IMR-90 (cell line): ENCODE measurements around the gene HPS4. TPM values are rescaled to one million over a fixed set of nuclear protein-coding genes. Genes with fewer than 3 reads are reported as not detected.

Source experiments
- ATAC-seq: fragments of 200-7000 bp; cut with Tn5 transposase; 2 replicates; pipeline ENCODE4 v1.9.1; 2020; ENCODE audit warnings: low read depth, mild to moderate bottlenecking, moderate library complexity
- BruUV-seq: library from RNA; stranded (reverse); fragments of 400-500 nt; replicated peaks from 2 replicates; lab custom pipeline; 2021; lab: Mats Ljungman, UMichigan
- CTCF ChIA-PET: fragments of 300-600 bp; formaldehyde crosslinking; extraction: SDS; loops from one replicate; lab custom pipeline; 2021; ENCODE audit warnings: antibody characterized with exemption; lab: Yijun Ruan, JAX
- POLR2A ChIA-PET: fragments of 300-600 bp; sonication (Branson Sonifier 250); formaldehyde crosslinking; loops from one replicate; lab custom pipeline; 2022; ENCODE audit warnings: antibody characterized with exemption; ENCODE audit not compliant: unreplicated experiment; lab: Charles Lee
- DNase-seq: peaks from one replicate; pipeline ENCODE4 v3.0.0; 2013
- H2AFZ ChIP-seq: replicated peaks from 2 replicates; pipeline ENCODE3; 2013; ENCODE audit warnings: low read length, mild to moderate bottlenecking; ENCODE audit not compliant: poor library complexity
- H2AK5ac ChIP-seq: 2 replicates; pipeline ENCODE4 v1.6.1; 2013; ENCODE audit warnings: low read depth, low read length, inconsistent platforms
- H2AK9ac ChIP-seq: replicated peaks from 2 replicates; pipeline ENCODE3; 2013; ENCODE audit warnings: mild to moderate bottlenecking, low read depth, low read length, moderate library complexity; ENCODE audit not compliant: poor library complexity
- H2BK120ac ChIP-seq: 2 replicates; pipeline ENCODE4 v1.6.1; 2013; ENCODE audit warnings: low read depth, low read length, inconsistent platforms
- H2BK15ac ChIP-seq: 3 replicates; pipeline ENCODE4 v1.6.1; 2013; ENCODE audit warnings: low read depth, low read length, inconsistent platforms
- H2BK20ac ChIP-seq: 2 replicates; pipeline ENCODE4 v1.6.1; 2013; ENCODE audit warnings: low read depth, mild to moderate bottlenecking, inconsistent platforms, low read length, moderate library complexity
- H2BK5ac ChIP-seq: 2 replicates; pipeline ENCODE4 v1.6.1; 2013; ENCODE audit warnings: mild to moderate bottlenecking, low read depth, low read length, inconsistent platforms; ENCODE audit not compliant: poor library complexity, severe bottlenecking
- H3K14ac ChIP-seq: replicated peaks from 2 replicates; pipeline ENCODE4 v1.6.1; 2013; ENCODE audit warnings: low read depth, low read length, inconsistent platforms
- H3K18ac ChIP-seq: 2 replicates; pipeline ENCODE4 v1.6.1; 2013; ENCODE audit warnings: low read depth, low read length, control low read depth
- H3K23ac ChIP-seq: 2 replicates; pipeline ENCODE4 v1.6.1; 2013; ENCODE audit warnings: low read depth, low read length, inconsistent platforms
- H3K27ac ChIP-seq: 2 replicates; pipeline ENCODE4 v1.5.1; 2013; ENCODE audit warnings: mild to moderate bottlenecking, control low read depth, low read length; ENCODE audit not compliant: insufficient read depth
- H3K27me3 ChIP-seq: 2 replicates; pipeline ENCODE4 v1.6.1; 2013; ENCODE audit warnings: low read length; ENCODE audit not compliant: control insufficient read depth, insufficient read depth
- H3K36me3 ChIP-seq: 2 replicates; pipeline ENCODE4 v1.6.1; 2013; ENCODE audit warnings: low read length, mixed read lengths; ENCODE audit not compliant: control insufficient read depth, insufficient read depth
- H3K4ac ChIP-seq: 2 replicates; pipeline ENCODE4 v1.6.1; 2013; ENCODE audit warnings: low read depth, low read length, inconsistent platforms
- H3K4me1 ChIP-seq: 2 replicates; pipeline ENCODE4 v1.6.1; 2013; ENCODE audit warnings: low read length, mixed read lengths; ENCODE audit not compliant: control insufficient read depth, insufficient read depth
- H3K4me2 ChIP-seq: 2 replicates; pipeline ENCODE4 v1.6.1; 2013; ENCODE audit warnings: low read depth, mild to moderate bottlenecking, control low read depth, low read length, moderate library complexity
- H3K4me3 ChIP-seq: 2 replicates; pipeline ENCODE4 v1.5.1; 2013; ENCODE audit warnings: low read depth, mild to moderate bottlenecking, control low read depth, low read length, moderate library complexity; ENCODE audit not compliant: insufficient read depth
- H3K56ac ChIP-seq: 2 replicates; pipeline ENCODE4 v1.6.1; 2013; ENCODE audit warnings: low read length, inconsistent platforms; ENCODE audit not compliant: insufficient read depth; ENCODE audit errors: extremely low read depth
- H3K79me1 ChIP-seq, 2 experiments: 2 replicates each; pipeline ENCODE4 v1.6.1; 2013; ENCODE audit warnings: low read length in 2 of 2, inconsistent platforms in 1 of 2, low read depth in 1 of 2
- H3K9ac ChIP-seq: 2 replicates; pipeline ENCODE4 v1.6.1; 2013; ENCODE audit warnings: low read depth, low read length, control low read depth
- H3K9me1 ChIP-seq: 2 replicates; pipeline ENCODE4 v1.6.1; 2013; ENCODE audit warnings: low read length, inconsistent platforms; ENCODE audit not compliant: insufficient read depth
- H3K9me3 ChIP-seq: 2 replicates; pipeline ENCODE4 v1.6.1; 2013; ENCODE audit warnings: low read length; ENCODE audit not compliant: control insufficient read depth, insufficient read depth
- H4K20me1 ChIP-seq: 2 replicates; pipeline ENCODE4 v1.6.1; 2013; ENCODE audit warnings: low read length, inconsistent platforms; ENCODE audit not compliant: insufficient read depth
- H4K5ac ChIP-seq: 2 replicates; pipeline ENCODE4 v1.6.1; 2013; ENCODE audit warnings: mild to moderate bottlenecking, low read depth, low read length, control low read depth
- H4K8ac ChIP-seq, 2 experiments: 2 replicates each; pipeline ENCODE4 v1.6.1; 2013; ENCODE audit warnings: low read depth in 2 of 2, low read length in 2 of 2, control low read depth in 1 of 2, inconsistent platforms in 1 of 2
- H4K91ac ChIP-seq: 2 replicates; pipeline ENCODE4 v1.6.1; 2013; ENCODE audit warnings: low read depth, low read length, inconsistent platforms; ENCODE audit not compliant: insufficient read depth
- BHLHE40 ChIP-seq: fragments of 150-350 bp; IDR thresholded peaks from 2 replicates; pipeline ENCODE4 v1.6.1; 2016; ENCODE audit warnings: mild to moderate bottlenecking, low read depth, low read length
- CEBPB ChIP-seq: IDR thresholded peaks from 2 replicates; pipeline ENCODE4 v1.6.1; 2012; ENCODE audit warnings: low read depth, low read length, improper control_type of control experiment
- CHD1 ChIP-seq: IDR thresholded peaks from 2 replicates; pipeline ENCODE4 v1.6.1; 2012; ENCODE audit warnings: low read depth, low read length, improper control_type of control experiment
- CTCF ChIP-seq: conservative IDR thresholded peaks from 2 replicates; pipeline ENCODE4 v1.5.1; 2012; ENCODE audit warnings: mild to moderate bottlenecking, low read depth, low read length, improper control_type of control experiment
- ELK1 ChIP-seq: fragments of 150-350 bp; IDR thresholded peaks from 2 replicates; pipeline ENCODE4 v1.6.1; 2016; ENCODE audit warnings: low read depth, mild to moderate bottlenecking, low read length, moderate library complexity, borderline replicate concordance
- FOS ChIP-seq: fragments of 150-350 bp; IDR thresholded peaks from 2 replicates; pipeline ENCODE4 v1.6.1; 2016; ENCODE audit warnings: low read depth, low read length
- MAFK ChIP-seq: IDR thresholded peaks from 2 replicates; pipeline ENCODE4 v1.6.1; 2012; ENCODE audit warnings: low read depth, low read length, improper control_type of control experiment
- MXI1 ChIP-seq: IDR thresholded peaks from 2 replicates; pipeline ENCODE4 v1.6.1; 2012; ENCODE audit warnings: low read depth, mild to moderate bottlenecking, low read length, moderate library complexity, borderline replicate concordance
- POLR2A ChIP-seq: IDR thresholded peaks from 2 replicates; pipeline ENCODE4 v1.6.1; 2012; ENCODE audit warnings: mild to moderate bottlenecking, low read depth, low read length
- RAD21 ChIP-seq: IDR thresholded peaks from 2 replicates; pipeline ENCODE4 v1.6.1; 2012; ENCODE audit warnings: low read length, improper control_type of control experiment
- RFX5 ChIP-seq: IDR thresholded peaks from 2 replicates; pipeline ENCODE4 v1.8.0; 2012; ENCODE audit warnings: low read depth, mild to moderate bottlenecking, low read length, moderate library complexity
- SMC3 ChIP-seq: fragments of 150-350 bp; IDR thresholded peaks from 2 replicates; pipeline ENCODE4 v1.6.1; 2016; ENCODE audit warnings: low read depth, mild to moderate bottlenecking, antibody characterized with exemption, low read length, moderate library complexity
- USF2 ChIP-seq: fragments of 150-350 bp; IDR thresholded peaks from 2 replicates; pipeline ENCODE4 v1.6.1; 2017; ENCODE audit warnings: mild to moderate bottlenecking, antibody characterized with exemption, low read length, low read depth
- WGBS, 2 experiments: methylation state at CpG; one replicate each; pipeline versions ENCODE4 v1.1.5 to v1.1.7; 2013; ENCODE audit warnings: missing lambda C conversion rate in 2 of 2; ENCODE audit not compliant: insufficient read length in 1 of 2; ENCODE audit errors: extremely low coverage in 2 of 2; 5-methylcytosine and 5-hydroxymethylcytosine counted together
- dilution Hi-C: fragments of 300-500 bp; cut with HindIII; formaldehyde crosslinking; loops from one replicate; pipeline ENCODE4 v1.14.3; 2018; ENCODE audit warnings: low sequenced_read_pairs; ENCODE audit not compliant: unreplicated experiment
- in situ Hi-C: fragments of 300-500 bp; cut with MboI; formaldehyde crosslinking; loops from 3 replicates; pipeline ENCODE4 v1.14.3; 2019; ENCODE audit warnings: low sequenced_read_pairs, inconsistent platforms, mixed read lengths
- intact Hi-C: fragments of 100-400 bp; cut with micrococcal nuclease; formaldehyde crosslinking; loops from 2 replicates; pipeline ENCODE4 v1.10.0; 2022
- polyA plus RNA-seq, 3 experiments: library from polyadenylated mRNA; depleted of rRNA; stranded (reverse); fragments of >200 nt; gene quantifications; 2 replicates each; pipeline ENCODE4 v1.2.3, GENCODE V29; 2012; ENCODE audit warnings: low replicate concordance in 1 of 3
- total RNA-seq: library from RNA; depleted of rRNA; stranded (reverse); fragments of >200 nt; gene quantifications from 2 replicates; pipeline ENCODE4 v1.2.3, GENCODE V29; 2012

The HPS4 gene
- total and polyA plus RNA-seq, 2 of the 4 experiments (the other 2 are of a cell fraction), result 15.8 to 19.0 TPM

- no CpG with 5 or more reads among the region's 4 CpGs for WGBS, 2 experiments
- ChIA-PET CTCF (no interaction called here), POLR2A (interaction anchor here (1.0 kb wide), 1 partner anchor 23 kb away, joined by 5 read pairs; no protein-coding TSS in a partner anchor)
- H2BK15ac ChIP-seq, result no peak overlapping the region
- intact Hi-C loops, result no loop called here
- H3K4ac ChIP-seq, result no peak overlapping the region
- H2BK20ac ChIP-seq, result no peak overlapping the region
- H2AK9ac ChIP-seq, result no peak overlapping the region
- no peak overlapping the region for H4K91ac ChIP-seq
- DNase-seq (no peak), ATAC-seq (no peak)
- H3K9ac ChIP-seq, result no peak overlapping the region
- in situ Hi-C loops, result no loop called here
- H3K36me3 ChIP-seq, result peaks cover 11% of the 10 kb centered on the region
- H3K4me2 ChIP-seq, result no peak overlapping the region
- no peak overlapping the region for H3K4me3 ChIP-seq
- no peaks in the 10 kb centered on the region for H3K79me1 ChIP-seq
- H2AFZ ChIP-seq, result no peak overlapping the region
- H3K9me1 ChIP-seq, result no peaks in the 10 kb centered on the region
- no peak overlapping the region for H3K18ac ChIP-seq
- no peak overlapping the region for H2AK5ac ChIP-seq
- no peak overlapping the region for H2BK120ac ChIP-seq
- no peaks in the 10 kb centered on the region for H4K20me1 ChIP-seq
- no TSS peak for BruUV-seq
- no peaks in the 10 kb centered on the region for H3K9me3 ChIP-seq
- H3K27me3 ChIP-seq, result no peaks in the 10 kb centered on the region
- no peak overlapping the region for H4K8ac ChIP-seq
- H3K56ac ChIP-seq, result no peak overlapping the region
- no peak overlapping the region for H3K14ac ChIP-seq
- H2BK5ac ChIP-seq, result no peak overlapping the region
- no peak overlapping the region for H3K23ac ChIP-seq
- no peak overlapping the region for H3K27ac ChIP-seq
- no peaks in the 10 kb centered on the region for H3K4me1 ChIP-seq
- dilution Hi-C loops, result no loop called here
- no peak for TF ChIP-seq USF2
- no peak for TF ChIP-seq FOS
- no peak for TF ChIP-seq MXI1
- TF ChIP-seq BHLHE40, result no peak
- no peak for TF ChIP-seq RFX5
- TF ChIP-seq SMC3, result no peak
- no peak for TF ChIP-seq CTCF
- TF ChIP-seq CHD1, result no peak
- TF ChIP-seq POLR2A, result no peak
- TF ChIP-seq RAD21, result no peak
- TF ChIP-seq MAFK, result no peak
- TF ChIP-seq ELK1, result no peak
- no peak for TF ChIP-seq CEBPB
- H4K5ac ChIP-seq, result no peak overlapping the region
These were observed 39.0 kb upstream of the HPS4 start for GRCh38 chr22:26522592-26522991.
